GM18858 (cell line): Measurements from ENCODE around the gene THOC6.

Source experiments
- ATAC-seq: cut with Tn5 transposase; IDR thresholded peaks from one replicate; pipeline ENCODE4 v1.9.1; 2021; ENCODE audit not compliant: unreplicated experiment

THOC6 gene

DNA sequence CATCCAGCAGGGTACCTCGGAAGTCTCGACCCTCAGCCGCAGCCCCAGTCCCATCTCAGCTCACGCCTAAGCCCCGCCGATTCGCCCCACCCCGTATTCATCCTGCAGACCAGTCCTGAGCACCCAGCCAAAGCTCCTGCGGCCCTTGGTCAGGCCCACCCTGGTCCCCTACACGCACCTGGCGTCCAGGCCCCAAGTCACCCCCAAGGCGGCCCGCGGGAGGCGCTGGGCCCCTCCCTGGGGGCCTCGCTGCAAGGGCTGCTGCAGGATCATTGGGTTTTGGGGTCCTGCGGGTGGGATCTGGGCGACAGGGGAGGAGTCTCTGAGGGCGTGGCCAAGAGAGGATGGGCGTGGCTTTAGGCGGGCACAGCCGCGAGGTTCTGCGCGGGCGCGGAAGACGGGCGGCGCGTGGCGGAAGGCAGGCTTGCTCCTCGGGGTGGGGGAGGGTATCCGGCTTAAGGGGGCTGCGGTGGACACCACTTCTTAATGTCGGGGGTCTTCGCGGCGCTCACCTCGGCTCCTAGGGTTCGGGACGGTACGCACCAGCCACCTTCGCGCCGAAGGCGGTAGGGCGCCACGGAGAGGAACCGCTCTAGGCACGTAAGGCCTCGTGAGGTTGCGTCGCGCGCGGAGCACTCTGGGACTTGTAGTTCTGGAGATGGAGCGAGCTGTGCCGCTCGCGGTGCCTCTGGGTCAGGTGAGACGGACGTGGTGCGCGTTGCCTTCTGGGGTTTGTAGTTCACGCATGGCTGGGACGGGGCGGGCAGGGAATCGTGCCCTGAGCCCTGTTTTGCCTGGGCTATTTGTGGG lies at the start of gene THOC6, which contains the start of gene HCFC1R1:
TSS of gene THOC6 (plus strand) at position 367 of the 810 bp plus-strand sequence. CDS start at position 659, 292 bp downstream.
TSS of gene HCFC1R1 (minus strand) at position 274 of the 810 bp plus-strand sequence. CDS start at position 273, 1 bp downstream.
- peak; percentile 76 for ATAC-seq

DNA sequence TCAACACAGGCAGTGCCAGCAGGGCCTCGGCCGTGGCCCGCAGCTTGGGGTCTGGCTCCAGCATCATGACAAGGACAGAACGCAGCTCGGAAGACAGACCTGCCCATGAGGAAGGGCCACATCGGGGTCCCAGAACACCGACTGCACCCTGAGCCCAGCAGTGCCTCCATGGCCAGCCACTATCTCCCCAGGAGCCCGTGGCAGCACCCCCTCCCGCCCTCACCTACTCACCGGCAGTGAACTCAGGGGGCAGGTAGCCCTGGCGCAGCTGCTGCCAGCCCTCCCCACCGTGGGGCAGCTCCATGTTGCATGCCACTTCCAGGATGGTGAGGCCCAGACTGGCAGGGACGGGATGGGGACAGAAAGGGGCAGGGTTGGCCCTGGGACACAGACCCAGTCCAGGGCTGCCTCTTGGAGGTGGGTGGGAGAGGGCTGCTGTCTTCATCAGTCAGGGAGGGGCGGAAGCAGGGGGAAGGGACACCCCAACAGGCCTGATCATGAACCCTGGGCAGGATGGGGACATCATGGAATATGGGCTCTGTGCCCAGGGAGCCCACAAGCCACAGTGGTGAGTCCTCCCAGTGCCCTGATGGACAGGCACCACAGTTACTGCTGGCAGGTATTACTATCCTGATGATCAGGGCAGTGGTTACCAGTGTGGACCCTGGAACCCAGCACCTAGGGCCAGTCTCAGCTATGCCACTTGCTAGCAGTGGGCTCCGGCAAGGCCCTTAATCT lies 49.3 kb upstream of the THOC6 start:
- ATAC-seq = no peak

DNA sequence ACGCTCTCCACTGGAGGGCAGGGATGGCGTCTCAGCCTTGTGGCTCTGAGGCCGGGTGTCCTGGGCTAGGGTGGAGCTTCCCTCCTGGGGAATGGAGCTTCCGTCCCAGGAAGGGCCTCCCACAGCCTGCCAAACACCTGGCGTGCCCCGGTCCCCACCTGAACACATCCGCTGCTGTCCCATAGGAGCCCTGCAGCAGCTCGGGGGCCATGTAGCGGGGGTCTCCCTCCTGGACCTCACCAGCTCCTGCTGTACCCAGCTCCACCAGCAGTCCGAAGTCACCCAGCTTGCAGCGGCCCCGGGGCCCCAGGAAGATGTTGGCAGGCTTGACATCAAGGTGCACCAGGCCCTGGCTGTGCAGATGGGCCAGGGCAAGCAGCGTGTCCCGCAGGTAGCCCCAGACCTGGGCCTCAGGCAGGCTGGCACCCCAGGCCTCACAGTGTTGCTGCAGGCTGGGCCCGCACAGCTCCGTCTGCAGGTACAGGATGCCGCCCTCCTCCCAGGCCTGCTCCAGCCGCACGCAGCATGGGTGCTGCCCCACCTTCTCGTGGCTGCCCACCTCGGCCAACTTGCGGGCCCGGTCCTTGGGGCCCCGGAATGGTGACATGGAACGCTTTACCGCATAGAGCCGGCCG lies 48.6 kb upstream of the THOC6 start:
- ATAC-seq = no peak

DNA sequence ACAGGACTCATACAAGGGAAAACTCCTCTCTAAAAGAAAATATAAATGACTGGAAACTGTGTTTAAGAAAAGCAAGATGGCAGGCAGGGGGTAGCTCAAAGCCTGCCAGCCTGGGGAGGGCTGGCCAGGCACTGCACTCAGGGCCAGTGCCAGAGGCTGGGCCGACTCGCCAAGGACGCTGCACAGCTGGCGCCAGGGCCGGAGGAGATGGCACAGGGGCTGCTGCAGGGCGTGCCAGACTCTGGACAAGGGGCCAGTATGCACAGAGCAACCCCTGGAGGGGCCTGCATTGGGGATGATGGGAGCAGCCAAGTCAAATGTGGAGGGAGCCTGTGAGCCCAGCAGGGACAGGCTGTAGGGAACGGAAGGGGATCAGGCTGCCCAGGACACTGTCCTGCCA lies 47.6 kb upstream of the THOC6 start:
- ATAC-seq = no peak

DNA sequence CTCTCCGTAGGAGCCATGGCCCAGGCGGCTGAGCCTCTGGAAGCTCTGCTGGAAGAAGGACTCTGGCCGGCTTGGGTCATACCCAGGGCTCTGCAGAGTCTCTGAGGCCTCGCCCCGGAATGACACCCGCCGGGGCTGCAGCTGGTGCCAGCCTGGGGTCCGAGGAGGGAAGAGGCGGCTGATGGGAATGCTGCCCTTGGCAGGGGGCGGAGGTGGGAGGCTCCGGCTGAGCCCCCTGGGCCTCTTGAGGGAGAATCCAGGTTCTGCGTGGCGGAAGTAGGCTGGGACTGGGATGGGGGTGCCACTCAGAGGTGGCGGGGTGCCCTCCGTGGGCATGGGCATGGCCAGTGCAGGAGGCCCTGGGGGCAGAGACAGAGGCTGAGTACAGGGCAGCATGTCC lies 47.2 kb upstream of the THOC6 start:
- ATAC-seq = no peak

DNA sequence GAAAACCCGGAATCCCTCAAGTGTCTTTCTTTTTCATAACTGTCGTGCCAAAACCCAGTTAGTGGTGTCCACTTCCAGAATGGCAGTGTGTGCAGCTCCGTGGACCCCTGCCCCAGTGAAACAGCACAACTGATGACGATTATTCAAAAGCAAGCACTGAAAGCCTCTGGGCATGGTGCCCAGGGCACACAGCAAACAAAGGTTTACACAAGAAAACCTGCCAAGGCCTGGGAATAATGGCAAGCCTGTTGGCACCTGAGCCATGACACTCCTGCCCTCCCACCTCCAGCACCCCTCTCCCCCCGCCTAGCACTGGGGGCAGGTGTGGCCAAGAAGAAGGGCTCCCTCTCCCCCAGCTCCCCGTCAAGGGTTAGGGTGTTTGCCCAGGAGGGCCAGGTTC lies 46.4 kb upstream of the THOC6 start:
- no peak for ATAC-seq

DNA sequence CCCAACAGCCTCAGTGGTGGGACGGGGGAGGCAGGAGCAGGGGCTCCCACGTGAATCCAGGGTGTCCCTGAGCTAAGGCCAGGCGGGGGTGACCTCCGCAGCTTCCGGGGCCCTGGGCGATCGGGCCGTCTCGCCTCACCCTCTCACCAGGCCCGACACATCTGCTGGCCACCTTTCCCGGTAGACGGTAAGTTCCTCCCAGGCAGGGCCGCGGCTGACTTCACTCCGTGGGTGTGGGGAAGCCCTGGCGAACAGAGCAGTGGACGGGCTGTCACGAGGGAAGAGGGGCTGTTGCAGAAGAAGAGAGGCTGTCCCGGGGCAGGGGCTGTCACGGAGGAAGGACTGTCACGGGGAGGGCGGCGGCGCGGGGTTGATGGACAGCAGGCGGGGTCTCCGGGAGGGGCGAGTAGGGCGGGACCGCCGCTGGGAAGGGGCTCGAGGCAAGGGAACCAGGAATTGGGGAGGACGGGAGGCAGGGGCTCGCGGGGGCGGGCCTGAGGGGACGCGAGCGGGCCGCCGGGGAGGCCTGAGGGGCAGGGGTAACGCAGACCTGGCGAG lies 44.1 kb upstream of the THOC6 start:
- no peak for ATAC-seq

DNA sequence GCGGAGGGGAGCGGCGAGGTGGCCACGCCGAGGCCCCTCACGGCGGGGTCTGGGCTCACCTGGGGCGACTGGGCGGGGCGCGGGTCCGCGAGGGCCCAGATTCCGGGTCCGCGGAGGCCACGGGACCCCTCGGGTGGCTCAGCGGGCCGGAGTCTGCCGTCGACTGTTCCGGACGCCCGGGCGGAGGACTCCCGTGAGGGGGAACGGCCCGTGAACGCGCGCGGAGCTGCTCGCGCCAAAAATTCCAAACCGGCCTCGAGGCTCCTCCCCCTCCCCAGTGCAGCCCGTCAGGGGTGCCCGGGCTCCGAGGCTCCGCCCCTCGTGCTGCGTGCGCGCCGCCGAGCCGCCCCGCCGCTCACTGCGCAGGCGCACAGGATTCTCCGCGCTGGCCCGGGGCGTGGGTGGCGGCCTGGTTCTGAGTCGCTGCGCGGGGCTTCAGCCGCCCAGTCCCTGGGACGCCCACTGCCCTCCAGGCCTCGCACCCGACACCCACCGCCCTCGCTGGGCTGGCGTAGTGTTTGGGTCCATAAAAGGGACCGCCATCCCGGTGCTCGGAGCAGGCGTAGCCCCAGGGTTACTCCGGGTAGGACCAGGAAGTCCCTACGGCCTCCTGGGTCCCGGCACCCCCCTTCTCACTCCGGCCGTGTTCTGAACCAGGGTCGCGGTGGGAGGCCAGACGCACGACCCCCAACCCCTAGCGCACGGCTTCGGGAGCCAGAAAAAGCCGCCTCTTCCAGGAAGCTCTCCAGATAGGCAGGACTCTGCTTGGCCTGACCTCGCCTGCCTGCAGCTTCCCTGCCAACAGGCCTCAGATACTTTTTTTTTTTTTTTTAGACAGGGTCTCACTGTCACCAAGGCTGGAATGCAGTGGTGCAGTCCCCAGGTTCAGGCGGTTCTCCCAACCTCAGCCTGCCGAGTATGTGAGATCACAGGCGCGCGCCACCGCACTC lies 43.3 kb upstream of the THOC6 start, which contains the start of gene PKMYT1:
TSS of gene PKMYT1 (minus strand) at position 220 of the 950 bp plus-strand sequence. CDS start 789 bp downstream, outside the sequence.
- peak; percentile 55 for ATAC-seq

DNA sequence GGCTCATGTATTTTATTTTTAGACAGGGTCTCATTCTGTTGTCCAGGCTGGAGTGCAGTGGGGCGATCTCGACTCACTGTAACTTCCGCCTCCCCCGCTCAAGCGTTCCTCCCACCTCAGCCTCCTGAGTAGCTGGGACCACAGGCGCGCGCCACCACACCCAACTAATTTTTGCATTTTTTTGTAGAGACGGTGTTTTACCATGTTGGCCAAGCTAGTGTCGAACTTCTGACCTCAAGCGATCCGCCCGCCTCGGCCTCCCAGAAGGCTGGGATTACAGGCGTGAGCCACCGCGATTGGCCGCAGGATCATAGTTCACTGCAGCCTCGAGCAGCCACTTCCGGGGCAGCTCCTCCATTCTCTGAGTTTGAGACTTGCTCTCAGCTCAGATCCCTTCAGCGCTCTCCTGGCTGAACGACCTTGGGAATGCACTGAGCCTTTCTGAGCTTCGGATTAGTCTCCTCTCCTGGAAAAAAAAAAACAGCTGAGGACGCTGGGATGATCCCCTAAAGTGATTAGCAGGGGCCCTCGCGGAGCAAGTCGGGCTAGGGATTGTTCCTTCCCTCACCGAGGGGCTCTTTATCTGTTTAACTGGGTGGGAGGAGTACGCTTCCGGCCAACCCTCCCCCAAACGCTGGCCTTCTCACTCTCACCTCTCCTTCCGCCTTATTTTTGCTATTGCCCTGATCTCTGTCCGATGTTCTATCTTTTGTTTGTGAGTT lies 42.5 kb upstream of the THOC6 start:
- ATAC-seq = no peak

DNA sequence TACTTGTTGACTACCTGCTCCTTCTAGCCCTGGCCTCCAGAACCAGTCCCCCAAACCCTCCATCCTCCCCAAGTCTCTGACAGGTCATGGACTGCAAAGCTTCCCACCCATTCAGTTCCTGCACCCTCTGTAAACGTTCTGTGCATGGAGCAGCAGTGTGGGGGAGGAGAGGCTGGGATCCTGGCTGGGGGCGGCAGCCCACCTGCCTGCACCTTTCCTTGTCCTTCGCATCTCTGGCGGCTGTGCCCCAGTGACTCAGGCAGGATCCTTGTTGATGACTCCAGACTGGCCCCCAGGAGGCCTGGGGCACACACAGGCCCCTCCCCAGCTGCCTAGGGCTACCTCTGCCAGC lies 42.0 kb upstream of the THOC6 start:
- ATAC-seq = no peak

DNA sequence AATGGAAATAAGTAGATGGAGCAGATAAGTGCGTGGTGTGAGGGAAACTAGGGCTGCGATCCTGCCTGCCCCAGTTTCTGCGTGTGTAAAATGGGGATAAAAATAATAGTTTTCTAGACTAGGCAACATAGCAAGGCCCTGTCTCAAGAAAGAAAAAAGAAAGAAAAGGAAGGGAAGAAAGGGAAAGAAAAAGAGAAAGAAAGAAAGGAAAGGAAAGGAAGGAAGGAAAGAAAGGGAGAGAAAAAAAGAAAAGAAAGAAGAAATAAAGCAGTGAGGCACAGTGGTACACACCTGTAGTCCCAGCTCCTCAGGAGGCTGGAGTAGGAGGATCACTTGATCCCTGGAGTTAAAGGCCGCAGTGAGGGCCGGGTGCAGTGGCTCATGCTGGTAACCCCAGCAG lies 41.4 kb upstream of the THOC6 start:
- ATAC-seq = no peak

DNA sequence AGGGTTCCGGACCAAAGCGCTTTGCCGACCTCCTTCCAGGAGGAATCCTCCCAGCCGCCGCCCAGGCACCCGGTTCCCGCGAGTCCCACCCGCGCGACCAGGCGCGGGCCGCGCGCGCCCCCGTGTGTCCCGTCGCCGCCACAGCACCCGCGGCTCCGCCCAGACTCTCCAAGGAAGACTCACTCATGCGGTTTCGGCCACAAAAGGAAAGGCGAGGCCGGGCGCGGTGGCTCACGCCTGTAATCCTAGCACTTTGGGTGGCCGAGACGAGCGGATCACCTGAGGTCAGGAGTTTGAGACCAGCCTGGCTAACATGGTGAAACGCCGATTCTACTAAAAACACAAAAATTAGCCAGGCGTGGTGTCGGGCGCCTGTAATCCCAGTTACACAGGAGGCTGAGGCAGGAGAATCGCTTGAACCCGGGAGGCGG lies 40.1 kb upstream of the THOC6 start:
- ATAC-seq = no peak

DNA sequence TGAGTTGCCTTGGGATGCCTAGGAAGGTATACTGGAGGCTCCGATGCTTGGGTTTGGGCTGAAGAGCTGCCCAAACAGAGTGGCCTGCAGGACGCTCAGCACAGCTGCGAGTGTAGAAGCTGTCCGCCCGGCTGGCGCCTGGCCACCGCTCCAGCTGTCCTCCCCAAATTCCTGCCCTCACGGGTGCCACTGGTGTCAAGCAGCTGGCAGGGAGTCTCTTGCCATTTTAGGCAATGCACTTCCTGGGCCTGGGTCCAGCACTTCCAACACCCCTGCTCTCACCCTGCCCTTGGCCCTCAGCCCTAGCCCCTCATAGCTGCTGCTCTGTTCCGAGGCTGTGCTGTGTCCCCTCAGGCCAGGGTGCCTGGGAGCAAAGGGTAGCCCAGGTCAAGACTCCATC lies 38.4 kb upstream of the THOC6 start:
- ATAC-seq = no peak

DNA sequence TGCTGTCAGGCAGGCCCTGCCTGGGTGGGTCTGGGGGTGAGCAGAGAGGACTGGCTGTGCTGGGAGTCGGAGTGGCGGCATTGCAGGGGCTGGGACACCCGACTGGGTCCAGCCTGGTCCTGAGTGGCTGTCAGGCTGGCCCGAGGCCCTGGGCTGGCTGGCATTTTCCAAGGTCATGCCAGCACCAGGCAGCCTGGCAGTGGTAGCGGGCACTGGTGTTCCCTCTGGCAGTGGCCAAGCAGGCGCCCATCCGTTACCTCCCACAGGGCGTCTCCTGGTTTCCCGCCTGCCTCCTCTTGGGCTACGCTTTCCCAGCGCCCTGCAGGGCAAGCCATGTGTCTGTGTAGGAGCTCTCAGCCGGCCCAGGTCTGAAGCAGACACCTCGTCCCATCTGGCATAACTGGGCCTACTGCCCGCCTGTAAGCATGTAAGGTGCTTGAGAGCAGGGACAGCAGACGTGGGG lies 37.9 kb upstream of the THOC6 start:
- ATAC-seq = no peak

DNA sequence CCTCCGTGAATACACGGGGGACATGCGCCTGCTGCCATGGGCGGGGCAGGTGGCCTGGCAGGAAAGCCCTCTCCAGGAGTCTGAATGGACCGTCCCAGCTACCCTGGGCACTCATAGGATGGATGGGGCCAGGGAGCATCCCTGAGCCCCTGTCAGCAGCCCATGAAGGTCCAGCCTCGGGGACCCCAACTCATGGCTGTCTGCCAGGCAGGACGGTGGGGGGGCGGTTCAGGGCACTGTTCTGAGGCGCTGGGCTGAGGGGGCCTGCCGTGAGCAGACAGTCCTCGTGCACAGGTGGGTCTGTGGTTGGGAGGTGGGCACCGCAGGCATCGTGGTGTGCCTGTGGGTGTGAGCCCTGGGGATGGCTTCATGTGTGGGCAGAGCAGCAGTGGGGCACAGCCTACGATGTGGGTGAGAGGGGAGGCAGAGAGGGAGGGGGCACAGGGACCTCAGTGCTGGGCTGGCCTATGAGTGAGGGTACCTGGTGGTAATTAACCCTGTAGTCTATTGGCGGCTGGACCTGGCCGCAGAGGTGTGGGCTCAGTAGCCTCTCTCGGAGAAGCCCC lies 37.1 kb upstream of the THOC6 start:
- ATAC-seq = no peak

DNA sequence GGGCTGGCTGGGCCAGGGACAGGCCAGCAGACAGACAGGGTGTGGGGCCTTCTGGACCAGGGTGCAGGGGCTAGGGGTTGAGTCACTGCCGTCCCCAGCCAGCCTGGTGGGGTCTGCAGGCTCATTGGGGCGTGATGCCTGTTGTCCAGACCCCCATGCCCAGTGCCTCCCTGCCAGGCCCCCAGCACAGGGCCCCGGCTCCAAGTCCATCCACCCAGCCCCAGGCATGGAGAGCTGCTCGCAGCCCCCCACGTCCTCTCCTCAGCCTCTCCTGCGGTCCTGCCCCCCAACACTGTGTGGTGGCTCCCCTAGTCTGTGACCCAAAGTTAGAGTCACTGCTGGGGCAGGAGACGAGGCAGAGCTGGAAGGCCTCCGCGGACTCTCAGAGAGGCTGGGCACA lies 36.5 kb upstream of the THOC6 start:
- no peak for ATAC-seq

DNA sequence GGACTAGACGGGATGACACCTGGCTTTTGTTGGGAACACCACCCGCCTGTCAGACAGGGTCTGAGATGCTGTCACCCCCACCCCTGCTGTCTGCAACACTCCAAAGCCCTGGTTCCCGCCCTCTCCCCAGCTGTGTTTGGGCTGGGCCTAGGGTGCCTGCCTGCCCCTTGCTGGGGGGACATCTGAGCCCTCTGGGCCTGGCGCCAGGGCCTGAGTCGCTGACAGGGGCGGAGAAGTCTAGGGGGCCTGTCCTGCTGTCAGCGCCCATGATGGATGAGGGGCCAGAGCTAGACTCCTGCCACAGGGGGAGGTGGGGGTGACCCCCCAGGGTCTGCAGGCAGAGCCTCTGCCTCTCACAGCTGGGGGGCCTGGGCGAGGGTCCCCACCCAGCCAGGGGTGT lies 36.0 kb upstream of the THOC6 start:
- no peak for ATAC-seq

DNA sequence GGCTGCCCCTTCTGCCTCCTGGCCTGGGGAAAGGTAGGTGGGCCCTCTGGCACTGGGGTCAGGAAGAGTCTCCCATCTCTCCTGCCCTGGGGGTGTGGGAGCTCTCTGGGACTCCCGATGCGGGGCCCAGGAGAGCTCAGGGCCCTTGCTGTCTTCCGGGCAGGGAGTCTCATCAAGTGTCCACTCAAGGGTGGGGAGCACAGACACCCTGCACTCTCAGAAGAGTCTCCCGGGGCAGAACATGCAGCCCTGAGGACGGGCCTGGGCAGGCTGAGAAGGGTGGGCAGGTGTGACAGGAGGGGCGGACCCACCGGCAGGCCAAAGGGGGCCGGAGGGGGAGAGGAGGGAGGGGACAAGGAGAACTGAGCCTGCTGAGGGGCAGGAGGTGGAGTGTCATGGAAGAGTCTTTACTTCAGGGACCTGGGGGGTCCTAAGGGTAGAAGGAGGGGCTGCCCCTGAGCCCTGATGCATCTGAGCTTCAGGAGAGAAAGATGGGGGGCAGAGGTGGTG lies 35.2 kb upstream of the THOC6 start:
- no peak for ATAC-seq

DNA sequence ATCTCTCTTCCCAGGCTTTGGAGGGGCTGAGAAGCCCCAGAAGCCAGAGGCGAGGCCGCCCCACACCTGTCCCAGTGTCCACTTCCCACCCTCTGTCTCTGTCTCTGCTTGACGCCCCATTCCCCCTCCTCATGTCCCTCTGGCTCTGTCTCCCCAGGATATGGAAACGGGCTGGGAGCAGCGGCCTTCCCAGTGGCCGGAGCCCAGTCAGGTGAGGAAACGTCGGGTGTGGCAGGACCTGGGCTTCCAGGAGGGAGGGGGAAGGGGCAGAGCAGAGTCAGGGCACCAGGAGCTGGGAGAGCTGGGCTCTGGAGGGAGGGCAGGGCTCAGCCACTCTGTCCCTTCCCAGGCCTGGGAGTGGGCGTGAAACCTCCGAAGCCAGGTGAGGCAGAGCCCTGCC lies 32.9 kb upstream of the THOC6 start:
- no peak for ATAC-seq
